CD4-positive, alpha-beta T cell treated with Interleukin-1 beta for 1 hour (primary cell): ENCODE results near the gene NOX1.
"Not testable (repeated sequence)": the region's sequence is repeated elsewhere in the genome, so short reads cannot be mapped to it uniquely, and the experiment has no call there.

Experiments used
- DNase-seq, 2 donors: peaks; one replicate each; pipeline ENCODE4 v3.0.0-alpha.2; 2020 to 2022

NOX1 gene

DNA sequence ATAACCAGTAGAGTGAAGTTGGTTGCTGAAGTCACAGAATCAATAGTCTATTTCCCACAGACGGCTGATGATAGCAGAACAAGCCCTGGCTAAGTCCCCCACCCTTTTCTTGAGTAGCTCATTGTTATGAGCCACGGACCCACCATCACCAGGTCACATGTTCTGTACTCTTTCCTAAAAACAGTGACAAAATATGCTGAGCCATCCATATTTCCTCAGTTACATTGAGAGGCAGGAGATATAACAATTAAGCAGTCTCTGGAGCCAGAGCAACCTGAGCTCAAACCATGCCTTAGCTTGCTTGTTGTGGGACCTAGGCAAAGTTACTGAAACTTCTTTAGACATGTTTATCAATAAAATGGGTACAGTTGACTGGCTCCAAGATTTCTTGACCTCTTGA, 56.8 kb downstream of the NOX1 start:
- DNase-seq = no peak

GRCh38 chrX:100812216-100813158, 61.7 kb downstream of the NOX1 start:
- DNase-seq = no peak

DNA sequence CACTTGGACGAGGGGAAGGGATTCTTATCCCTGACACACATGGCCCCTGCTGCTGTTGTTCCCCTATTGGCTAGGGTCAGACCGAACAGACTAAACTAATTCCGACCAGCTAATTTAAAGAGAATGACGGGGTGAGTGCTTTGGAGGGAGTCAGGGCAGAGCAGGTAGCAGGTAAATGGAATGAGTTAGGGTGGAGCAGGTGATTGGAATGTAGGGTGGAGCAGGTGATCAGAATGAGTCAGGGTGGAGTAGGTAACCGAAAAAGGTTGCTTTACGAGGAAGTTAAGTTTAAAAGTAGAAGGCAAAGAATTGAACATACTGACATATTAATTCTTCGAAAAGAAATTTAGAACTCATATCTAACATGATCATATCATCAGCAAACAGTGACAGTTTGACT, 65.9 kb downstream of the NOX1 start:
- DNase-seq = not testable (repeated sequence)

- DNase-seq = no peak
These were observed 69.4 kb downstream of the NOX1 start for GRCh38 chrX:100804780-100805179.

DNA sequence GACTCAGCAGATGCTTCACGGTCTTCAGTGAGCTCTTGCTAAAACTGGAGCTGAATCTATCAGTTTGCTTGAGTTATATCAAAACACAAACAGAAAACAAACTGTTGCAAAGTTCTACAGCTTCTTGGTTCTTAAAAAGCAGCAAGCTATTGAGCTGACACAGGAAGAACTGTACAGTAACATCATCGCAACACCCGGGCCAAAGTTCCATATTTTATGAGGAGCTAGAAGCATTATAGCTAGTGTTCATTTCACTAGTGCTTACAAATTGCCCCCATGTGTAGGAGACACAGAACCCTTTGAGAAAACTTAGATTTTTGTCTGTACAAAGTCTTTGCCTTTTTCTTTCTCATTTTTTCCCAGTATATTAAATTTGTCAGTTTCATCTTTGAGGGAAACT, 71.3 kb downstream of the NOX1 start:
- DNase-seq = no peak

DNA sequence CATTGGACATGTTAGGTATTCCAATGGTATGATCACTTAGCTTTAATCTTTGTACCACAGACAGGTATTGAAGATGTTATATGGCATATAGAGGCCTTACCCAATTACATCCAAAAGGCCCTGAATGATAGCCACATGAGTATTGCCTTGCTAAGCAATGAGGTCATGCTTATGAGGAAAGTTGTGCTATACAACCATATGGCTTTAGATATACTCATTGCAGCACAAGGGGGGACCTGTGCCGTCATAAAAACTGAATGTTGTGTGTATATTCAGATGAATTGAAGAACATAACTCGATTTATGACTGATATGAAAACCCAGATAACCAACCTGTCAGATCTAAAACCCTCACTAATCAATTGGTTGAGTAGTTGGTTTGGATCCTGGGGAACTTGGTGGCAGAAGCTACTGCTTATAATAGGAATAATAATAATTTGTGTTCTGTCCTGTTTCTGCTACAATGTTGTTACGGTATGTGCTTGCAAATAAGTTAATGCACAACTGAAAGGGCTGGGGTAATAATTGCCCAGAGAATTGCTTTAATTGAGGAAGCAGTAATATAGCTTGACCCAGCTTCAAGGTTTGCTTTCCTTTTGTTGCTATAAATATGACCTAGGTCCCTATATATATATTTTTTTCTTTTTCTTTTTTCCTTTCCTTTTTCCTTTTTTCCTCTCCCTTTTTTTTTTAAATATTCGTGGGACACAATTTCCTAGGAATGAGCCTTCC, 75.5 kb downstream of the NOX1 start:
- DNase-seq = no peak

DNA sequence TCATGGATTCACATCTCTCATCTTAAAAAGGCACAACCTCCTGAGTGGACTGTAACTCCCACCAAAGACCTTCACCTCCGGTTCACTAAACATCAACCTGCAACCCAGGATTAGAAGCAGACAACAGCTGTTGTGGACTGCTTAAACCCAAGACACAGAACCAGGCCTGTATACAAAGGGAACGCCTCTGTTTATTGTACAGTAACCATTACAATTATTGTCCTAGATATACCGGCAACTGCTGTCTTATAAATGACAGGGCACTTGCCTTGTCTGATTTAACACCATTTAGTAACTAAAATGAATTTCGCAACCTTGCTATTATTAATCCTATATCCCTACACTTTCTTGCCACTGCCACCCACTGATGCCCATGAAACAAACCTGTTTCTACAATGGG, 76.8 kb downstream of the NOX1 start:
- no peak for DNase-seq

DNA sequence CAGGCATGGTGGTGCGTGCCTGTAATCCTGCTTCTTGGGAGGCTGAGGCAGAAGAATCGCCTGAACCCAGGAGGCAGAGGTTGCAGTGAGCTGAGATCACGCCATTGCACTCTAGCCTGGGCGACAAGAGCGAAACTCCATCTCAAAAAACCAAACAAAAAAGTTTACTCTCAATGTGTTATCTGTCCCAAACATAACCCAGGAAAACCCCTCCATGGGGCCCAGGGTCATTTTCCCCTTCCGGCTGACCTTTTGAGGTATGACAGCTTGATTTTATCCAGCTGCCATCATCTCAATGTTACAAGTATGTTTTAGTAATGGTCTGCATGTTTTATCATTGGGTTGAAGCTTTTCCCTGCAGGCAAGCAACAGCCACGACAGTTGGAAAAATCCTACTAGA, 77.8 kb downstream of the NOX1 start:
- DNase-seq = not testable (repeated sequence)
